Chondrocyte (in vitro differentiated cells): ENCODE data around the gene SCAND1. TPM values are rescaled to one million over a fixed set of nuclear protein-coding genes. Genes with fewer than 3 reads are reported as not detected.

Experiments
- DNase-seq: peaks from one replicate; pipeline ENCODE4 v3.0.0; 2021; ENCODE audit warnings: mixed read lengths, low spot score
- H3K27ac Mint-ChIP-seq: one replicate; pipeline ENCODE4 v1.8.0; 2021; ENCODE audit warnings: mild to moderate bottlenecking, moderate library complexity, mixed read lengths; ENCODE audit not compliant: unreplicated experiment
- H3K27me3 Mint-ChIP-seq: 2 replicates; pipeline ENCODE4 v1.8.0; 2021; ENCODE audit warnings: low read depth, mixed read lengths
- H3K36me3 Mint-ChIP-seq: 2 replicates; pipeline ENCODE4 v1.8.0; 2021; ENCODE audit warnings: low read depth, mixed read lengths
- H3K4me1 Mint-ChIP-seq: 2 replicates; pipeline ENCODE4 v1.8.0; 2021; ENCODE audit warnings: low read depth, mild to moderate bottlenecking, mixed read lengths
- H3K4me3 Mint-ChIP-seq: one replicate; pipeline ENCODE4 v1.8.0; 2021; ENCODE audit warnings: mild to moderate bottlenecking, moderate library complexity, mixed read lengths; ENCODE audit not compliant: unreplicated experiment
- H3K9me3 Mint-ChIP-seq: 2 replicates; pipeline ENCODE4 v1.8.0; 2021; ENCODE audit warnings: low read depth, mixed read lengths
- CTCF ChIP-seq: fragments of 200-600 bp; sonication (generic); IDR thresholded peaks from 2 replicates; pipeline ENCODE4 v1.5.0; 2021; ENCODE audit warnings: antibody characterized with exemption, mild to moderate bottlenecking, moderate library complexity
- total RNA-seq: library from RNA; stranded (reverse); gene quantifications from 3 replicates; pipeline ENCODE4 v1.2.1, GENCODE V29; 2021

The SCAND1 gene
- total RNA-seq, 1 donor from 2014 or later: 58.1 TPM

GRCh38 chr20:35974256-35974655 is 20.0 kb upstream of the SCAND1 start:
- Mint-ChIP-seq H3K4me3 (no peak overlapping the region), H3K27me3 (no peaks in the 10 kb centered on the region), H3K9me3 (peaks cover 5% of the 10 kb centered on the region), H3K36me3 (peaks cover 2% of the 10 kb centered on the region), H3K27ac (no peak overlapping the region), H3K4me1 (no peaks in the 10 kb centered on the region)
- no peak for TF ChIP-seq CTCF
- no peak for DNase-seq

- Mint-ChIP-seq H3K4me1 (no peaks in the 10 kb centered on the region), H3K27me3 (no peaks in the 10 kb centered on the region), H3K4me3 (no peak overlapping the region), H3K36me3 (peaks cover 2% of the 10 kb centered on the region), H3K9me3 (peaks cover 5% of the 10 kb centered on the region), H3K27ac (no peak overlapping the region)
- DNase-seq: no peak
- no peak for TF ChIP-seq CTCF
Measured at GRCh38 chr20:35972462-35972861, 18.2 kb upstream of the SCAND1 start.

GRCh38 chr20:35971981-35972380 is 17.7 kb upstream of the SCAND1 start:
- peaks cover 5% of the 10 kb centered on the region for H3K9me3 Mint-ChIP-seq
- no peak for TF ChIP-seq CTCF
- no peak for DNase-seq
- H3K27me3 Mint-ChIP-seq: no peaks in the 10 kb centered on the region
- peaks cover 2% of the 10 kb centered on the region for H3K36me3 Mint-ChIP-seq
- H3K4me3 Mint-ChIP-seq: no peak overlapping the region
- H3K27ac Mint-ChIP-seq: no peak overlapping the region
- H3K4me1 Mint-ChIP-seq: no peaks in the 10 kb centered on the region

GRCh38 chr20:35968930-35969329 is 14.6 kb upstream of the SCAND1 start:
- no peaks in the 10 kb centered on the region for H3K4me1 Mint-ChIP-seq
- DNase-seq: no peak
- no peak overlapping the region for H3K4me3 Mint-ChIP-seq
- no peak overlapping the region for H3K27ac Mint-ChIP-seq
- no peaks in the 10 kb centered on the region for H3K27me3 Mint-ChIP-seq
- H3K36me3 Mint-ChIP-seq: peaks cover 2% of the 10 kb centered on the region
- TF ChIP-seq CTCF: no peak
- H3K9me3 Mint-ChIP-seq: peaks cover 5% of the 10 kb centered on the region

GRCh38 chr20:35967979-35968640 is 13.8 kb upstream of the SCAND1 start, which contains the start of gene CNBD2:
CNBD2 (plus strand) TSS chr20:35968590; CDS start chr20:35968763, 173 bp downstream.
- no peak within 1 kb of the TSS for H3K27ac Mint-ChIP-seq
- DNase-seq: no peak
- H3K9me3 Mint-ChIP-seq: peaks cover 5% of the 10 kb centered on the region
- H3K4me1 Mint-ChIP-seq: no peaks in the 10 kb centered on the region
- no peaks in the 10 kb centered on the region for H3K27me3 Mint-ChIP-seq
- no peak within 1 kb of the TSS for H3K4me3 Mint-ChIP-seq
- no peak for TF ChIP-seq CTCF
- peaks cover 2% of the 10 kb centered on the region for H3K36me3 Mint-ChIP-seq
